ENCODE measurements around the gene MPL. TPM values are rescaled to one million over a fixed set of nuclear protein-coding genes. Genes with fewer than 3 reads are reported as not detected.

Gene MPL
- not detected for total RNA-seq

DNA sequence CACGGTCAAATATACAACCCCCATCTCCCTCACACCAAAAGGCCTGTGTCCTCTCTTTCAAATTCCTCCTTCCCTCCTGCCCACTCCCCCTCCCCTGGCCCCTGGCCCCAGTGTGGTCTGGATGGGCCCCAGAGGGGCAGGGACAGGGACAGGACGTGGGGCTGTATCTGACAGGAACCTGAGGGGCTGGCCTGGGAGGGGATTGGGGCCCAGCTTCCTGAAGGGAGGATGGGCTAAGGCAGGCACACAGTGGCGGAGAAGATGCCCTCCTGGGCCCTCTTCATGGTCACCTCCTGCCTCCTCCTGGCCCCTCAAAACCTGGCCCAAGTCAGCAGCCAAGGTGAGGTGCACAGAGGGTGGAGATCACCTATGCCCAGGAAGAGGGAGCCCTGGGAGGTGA is at the start of gene MPL:
TSS of gene MPL (plus strand) at position 231 of the 400 bp plus-strand sequence. CDS start at position 262, 31 bp downstream.
- H3K9me3 Mint-ChIP-seq: no peaks in the 10 kb centered on the region
- POLR2A ChIA-PET: no interaction called here
- no peaks in the 10 kb centered on the region for H3K36me3 Mint-ChIP-seq
- H3K4me1 Mint-ChIP-seq: no peaks in the 10 kb centered on the region
- no peak within 1 kb of the TSS for H3K4me3 Mint-ChIP-seq
- ATAC-seq (ENCODE audit: low read depth) (no peak), DNase-seq (no peak)
- H3K27me3 Mint-ChIP-seq: peaks cover 4% of the 10 kb centered on the region
- no peak within 1 kb of the TSS for H3K27ac Mint-ChIP-seq

DNA sequence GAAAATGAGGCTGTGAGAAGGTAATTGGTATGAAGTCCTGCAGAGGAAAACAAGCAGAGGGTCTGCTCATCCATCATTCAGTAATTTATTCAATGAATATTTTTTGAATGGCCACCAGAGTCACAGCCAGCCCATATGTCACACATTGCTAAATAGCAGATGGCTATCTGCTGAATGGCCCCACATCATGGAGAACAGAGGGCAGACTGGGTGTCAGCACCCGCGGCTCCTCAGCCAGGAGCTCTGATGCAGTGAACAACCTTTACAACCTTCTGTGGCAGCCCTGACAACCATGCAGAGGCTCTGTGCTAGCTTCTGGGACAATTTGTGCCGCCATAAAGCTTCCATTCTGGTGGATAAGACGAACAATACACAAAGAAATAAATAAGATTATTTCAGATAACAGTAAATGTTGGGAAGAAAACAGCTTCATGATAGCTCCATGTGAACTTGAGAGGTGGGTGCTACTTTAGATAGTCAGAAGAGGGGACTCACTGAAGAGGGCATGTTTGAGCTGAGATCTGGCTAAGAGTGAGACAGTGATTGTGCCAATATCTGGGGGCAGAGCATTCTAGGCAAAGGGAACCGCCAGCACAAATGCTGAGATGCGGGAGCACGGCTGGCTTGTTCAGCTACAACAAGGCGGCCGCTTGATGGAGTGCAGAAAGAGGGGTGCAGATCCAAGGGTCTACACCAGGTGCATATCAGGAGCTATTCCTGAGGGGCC is 49.4 kb upstream of the MPL start:
- Mint-ChIP-seq H3K9me3 (no peaks in the 10 kb centered on the region), H3K27ac (no peak overlapping the region), H3K36me3 (no peaks in the 10 kb centered on the region), H3K27me3 (peaks cover 6% of the 10 kb centered on the region), H3K4me1 (no peaks in the 10 kb centered on the region), H3K4me3 (no peak overlapping the region)
- POLR2A ChIA-PET: no interaction called here
- DNase-seq: no peak
- no peak for ATAC-seq (ENCODE audit: low read depth)

DNA sequence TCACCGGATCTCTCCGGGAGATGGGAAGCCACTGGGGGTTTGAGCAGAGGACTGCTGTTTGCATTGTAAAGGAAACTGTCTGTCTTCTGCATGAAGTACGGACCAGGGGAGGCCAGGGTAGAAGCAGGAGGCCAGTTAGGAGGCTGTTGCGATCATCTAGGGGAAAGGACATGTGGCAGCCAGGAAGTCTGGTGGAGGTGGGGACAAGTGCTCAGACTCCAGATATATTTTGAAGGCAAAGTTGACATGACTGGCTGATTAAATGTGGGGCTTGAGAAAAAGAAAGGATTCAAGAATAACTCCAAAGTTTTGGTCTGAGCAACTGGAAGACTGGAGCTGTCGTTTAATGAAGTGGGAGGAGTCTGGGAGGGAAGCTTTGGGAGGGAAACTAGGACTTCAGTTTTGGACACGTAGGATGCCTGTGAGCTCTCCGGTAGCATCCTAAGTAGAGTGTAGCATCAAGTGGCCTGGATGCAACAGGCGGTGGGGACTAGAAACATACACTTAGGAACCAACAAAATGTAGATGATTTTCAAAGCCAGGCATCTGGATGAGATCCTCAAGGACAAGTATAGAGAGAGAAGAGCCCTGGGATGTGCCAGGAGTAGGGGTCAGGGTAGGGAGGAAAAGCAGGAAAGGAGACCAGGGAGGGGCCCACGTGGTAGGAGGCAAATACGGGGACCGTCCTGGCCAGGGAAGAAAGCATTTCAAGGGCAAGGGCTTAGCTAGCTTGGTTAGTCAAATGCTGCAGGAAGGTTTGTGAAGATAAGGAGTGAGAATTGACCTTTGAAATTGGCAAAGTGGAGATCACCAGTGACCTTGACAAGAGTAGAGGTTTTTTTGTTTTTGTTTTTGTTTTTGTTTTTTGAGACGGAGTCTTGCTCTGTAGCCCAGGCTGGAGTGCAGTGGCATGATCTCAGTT is 48.6 kb upstream of the MPL start:
- Mint-ChIP-seq H3K4me1 (no peaks in the 10 kb centered on the region), H3K27ac (no peak overlapping the region), H3K4me3 (no peak overlapping the region), H3K27me3 (peaks cover 6% of the 10 kb centered on the region), H3K9me3 (no peaks in the 10 kb centered on the region), H3K36me3 (no peaks in the 10 kb centered on the region)
- POLR2A ChIA-PET: no interaction called here
- ATAC-seq (ENCODE audit: low read depth): no peak
- DNase-seq: no peak

DNA sequence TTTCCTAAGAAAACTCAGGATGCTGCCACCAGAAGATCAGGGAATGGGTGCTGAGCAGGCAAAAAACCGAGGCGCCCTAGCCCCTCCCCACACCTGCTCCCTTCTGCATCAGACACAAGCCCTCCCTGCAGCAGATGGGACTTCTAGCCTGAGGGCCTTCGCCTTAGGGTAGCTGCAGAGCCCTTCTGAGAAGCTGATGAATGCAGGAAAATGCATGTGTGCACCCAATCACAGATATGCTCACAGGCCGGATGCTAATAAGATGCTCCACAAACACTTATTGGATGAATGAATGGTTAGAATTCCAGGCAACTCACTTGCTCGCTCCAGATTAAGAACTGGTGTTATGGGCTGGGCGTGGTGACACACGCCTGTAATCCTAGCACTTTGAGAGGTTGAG is 45.4 kb upstream of the MPL start:
- DNase-seq: no peak
- POLR2A ChIA-PET: no interaction called here
- H3K4me1 Mint-ChIP-seq: peaks cover 16% of the 10 kb centered on the region
- H3K9me3 Mint-ChIP-seq: no peaks in the 10 kb centered on the region
- no peak overlapping the region for H3K4me3 Mint-ChIP-seq
- H3K36me3 Mint-ChIP-seq: no peaks in the 10 kb centered on the region
- H3K27ac Mint-ChIP-seq: no peak overlapping the region
- ATAC-seq (ENCODE audit: low read depth): no peak
- peaks cover 3% of the 10 kb centered on the region for H3K27me3 Mint-ChIP-seq

DNA sequence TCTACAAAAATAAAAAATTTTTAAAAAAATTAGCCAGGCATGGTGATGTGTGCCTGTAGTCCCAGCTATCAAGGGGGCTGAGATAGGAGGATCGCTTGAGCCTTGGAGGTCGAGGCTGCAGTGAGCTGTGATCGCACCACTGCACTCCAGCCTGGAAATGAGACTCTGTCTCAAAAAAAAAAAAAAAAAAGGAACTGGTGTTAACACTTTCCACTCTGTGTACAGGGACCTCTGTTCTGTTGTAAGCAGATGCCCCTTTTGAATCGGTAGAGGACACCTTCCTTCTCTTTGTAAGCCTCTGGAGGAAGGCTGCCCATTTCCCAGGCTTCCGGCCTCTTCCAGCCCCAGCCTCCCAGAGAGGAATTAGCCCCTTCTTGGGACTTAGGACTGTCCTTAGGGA is 44.9 kb upstream of the MPL start:
- no peak overlapping the region for H3K27ac Mint-ChIP-seq
- H3K4me1 Mint-ChIP-seq: peaks cover 16% of the 10 kb centered on the region
- H3K36me3 Mint-ChIP-seq: no peaks in the 10 kb centered on the region
- H3K27me3 Mint-ChIP-seq: no peaks in the 10 kb centered on the region
- DNase-seq: no peak
- POLR2A ChIA-PET: no interaction called here
- H3K9me3 Mint-ChIP-seq: no peaks in the 10 kb centered on the region
- H3K4me3 Mint-ChIP-seq: no peak overlapping the region
- ATAC-seq (ENCODE audit: low read depth): no peak

DNA sequence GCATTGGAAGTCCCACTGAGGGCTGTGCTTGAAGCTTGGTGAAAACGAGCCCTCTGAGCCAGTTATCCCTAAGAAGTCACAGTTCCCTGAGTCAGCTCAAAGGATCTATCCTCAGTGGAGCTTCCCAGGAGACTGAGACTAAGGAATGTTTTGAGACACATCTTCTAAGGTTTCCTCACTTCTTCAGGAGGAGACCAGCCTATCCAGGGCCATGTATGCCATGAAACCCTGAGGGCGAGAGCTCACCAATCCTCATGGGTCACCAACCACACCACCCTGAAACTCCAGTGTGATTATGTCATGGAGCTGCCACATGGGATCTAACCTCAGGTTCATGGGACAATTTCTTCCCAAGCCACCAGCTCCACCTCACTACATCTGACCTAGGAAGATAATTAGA is 44.4 kb upstream of the MPL start:
- no peaks in the 10 kb centered on the region for H3K9me3 Mint-ChIP-seq
- H3K27ac Mint-ChIP-seq: peak overlapping the region; percentile 26
- POLR2A ChIA-PET: no interaction called here
- no peak for DNase-seq
- H3K36me3 Mint-ChIP-seq: no peaks in the 10 kb centered on the region
- ATAC-seq (ENCODE audit: low read depth): no peak
- peaks cover 16% of the 10 kb centered on the region for H3K4me1 Mint-ChIP-seq
- no peaks in the 10 kb centered on the region for H3K27me3 Mint-ChIP-seq
- no peak overlapping the region for H3K4me3 Mint-ChIP-seq

DNA sequence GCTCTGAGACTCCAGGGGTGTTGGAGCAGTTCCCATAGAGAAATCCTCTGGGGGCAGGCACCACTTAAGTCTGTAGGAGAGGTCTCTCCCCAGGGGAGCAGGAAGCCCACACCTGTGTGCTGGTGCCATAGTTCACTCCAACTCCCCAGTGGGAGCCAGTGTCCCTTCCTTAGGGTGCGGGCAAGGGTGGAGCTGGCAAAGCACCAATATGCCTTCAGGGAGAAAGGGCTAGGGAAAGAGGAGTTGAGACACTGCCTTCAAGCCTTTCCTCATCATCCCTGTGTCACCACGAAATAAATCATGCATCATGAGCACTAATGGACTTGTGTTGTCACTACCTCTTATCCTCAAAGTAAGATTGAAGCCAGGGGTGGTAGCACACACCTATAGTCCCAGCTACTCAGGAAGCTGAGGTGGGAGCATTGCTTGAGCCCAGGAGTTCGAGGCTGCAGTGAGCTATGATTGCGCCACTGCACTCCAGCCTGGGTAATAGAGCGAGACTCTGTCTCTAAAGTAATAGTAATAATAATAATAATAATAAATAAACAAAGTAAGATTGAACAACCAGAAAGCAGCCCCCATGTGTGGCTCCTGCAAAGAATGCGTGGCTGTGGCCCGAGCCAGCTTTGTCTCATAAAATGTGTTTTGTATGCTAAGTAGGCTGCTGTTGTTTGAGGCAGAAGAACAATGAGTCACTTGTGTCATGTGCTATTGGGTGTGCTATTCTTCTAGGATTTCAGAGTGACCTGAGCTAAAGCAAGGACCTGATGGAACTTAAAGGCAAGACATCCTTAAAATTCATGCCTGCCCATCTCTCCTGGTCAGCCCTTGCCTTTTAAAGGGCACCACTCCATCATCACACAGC is 43.5 kb upstream of the MPL start:
- no peaks in the 10 kb centered on the region for H3K27me3 Mint-ChIP-seq
- no peaks in the 10 kb centered on the region for H3K9me3 Mint-ChIP-seq
- no peak for DNase-seq
- POLR2A ChIA-PET: interaction anchor here (1.8 kb wide), 1 partner anchor 64 kb away, joined by 5 read pairs; no protein-coding TSS in a partner anchor
- no peaks in the 10 kb centered on the region for H3K36me3 Mint-ChIP-seq
- H3K27ac Mint-ChIP-seq: no peak overlapping the region
- peaks cover 16% of the 10 kb centered on the region for H3K4me1 Mint-ChIP-seq
- ATAC-seq (ENCODE audit: low read depth): no peak
- H3K4me3 Mint-ChIP-seq: no peak overlapping the region

DNA sequence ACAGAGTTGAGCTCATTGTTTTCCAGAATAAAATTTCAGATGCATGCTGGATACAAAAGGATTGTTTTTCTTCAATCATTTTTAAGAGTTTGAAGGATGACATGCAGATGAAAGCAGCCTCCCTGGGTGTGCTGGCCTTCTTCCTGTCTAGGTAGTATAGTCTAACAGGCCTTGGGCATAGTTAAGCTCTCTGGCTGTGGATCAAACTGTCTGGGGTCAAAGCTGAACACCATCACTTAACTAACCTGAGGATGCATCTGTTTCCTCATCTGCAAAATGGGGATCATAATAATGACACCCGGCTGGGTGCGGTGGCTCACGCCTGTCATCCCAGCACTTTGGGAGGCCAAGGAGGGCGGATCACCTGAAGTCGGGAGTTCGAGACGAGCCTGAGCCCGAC is 42.9 kb upstream of the MPL start:
- Mint-ChIP-seq H3K36me3 (no peaks in the 10 kb centered on the region), H3K4me3 (no peak overlapping the region), H3K4me1 (peaks cover 16% of the 10 kb centered on the region), H3K27me3 (no peaks in the 10 kb centered on the region), H3K9me3 (no peaks in the 10 kb centered on the region), H3K27ac (peak overlapping the region; percentile 69)
- ATAC-seq (ENCODE audit: low read depth) (no peak), DNase-seq (no peak)
- POLR2A ChIA-PET: interaction anchor here (1.2 to 1.8 kb wide), 2 partner anchors 63 to 73 kb away, joined by 3 to 5 read pairs; partner anchors contain the start of gene ELOVL1

DNA sequence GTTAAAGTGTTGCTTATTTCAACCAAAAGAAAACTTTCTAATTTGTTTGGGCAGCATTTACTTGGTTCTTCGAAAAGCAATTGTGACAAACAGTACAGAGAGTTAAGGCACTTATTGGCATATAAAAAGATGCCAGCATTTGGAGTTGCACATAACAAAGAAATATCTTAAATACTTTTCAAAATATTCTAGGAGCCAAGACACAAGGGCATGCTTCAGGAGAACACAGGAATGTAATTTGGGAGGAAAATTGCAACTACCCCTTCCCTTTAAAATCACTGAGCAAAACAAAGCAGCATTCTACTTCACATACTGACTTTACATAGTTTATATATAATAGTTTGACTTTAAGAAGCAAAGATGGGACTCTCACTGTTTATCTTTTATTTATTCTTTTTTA is 41.4 kb upstream of the MPL start:
- Mint-ChIP-seq H3K36me3 (no peaks in the 10 kb centered on the region), H3K4me1 (peaks cover 23% of the 10 kb centered on the region), H3K27ac (peak overlapping the region; percentile 84), H3K4me3 (peak overlapping the region; percentile 65), H3K9me3 (no peaks in the 10 kb centered on the region), H3K27me3 (no peaks in the 10 kb centered on the region)
- POLR2A ChIA-PET: no interaction called here
- DNase-seq: no peak
- ATAC-seq (ENCODE audit: low read depth): no peak

DNA sequence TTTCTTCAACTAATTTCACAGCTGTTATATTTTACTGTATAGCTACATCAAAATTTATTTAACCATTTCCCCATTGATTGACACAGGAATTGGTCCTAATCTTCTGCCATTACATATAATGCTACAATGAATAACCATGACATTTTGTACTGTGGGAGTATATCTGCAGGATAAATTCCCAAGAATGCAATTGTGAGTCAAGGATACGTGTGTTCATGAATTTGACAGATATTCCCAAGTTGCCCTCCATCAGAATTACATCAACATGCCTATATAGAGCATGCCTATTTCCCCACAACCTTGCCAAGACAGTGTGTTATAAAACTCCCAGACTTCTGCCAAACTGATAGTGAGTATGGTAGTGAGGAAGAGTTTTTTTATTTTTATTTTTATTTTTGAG is 39.6 kb upstream of the MPL start:
- Mint-ChIP-seq H3K27ac (no peak overlapping the region), H3K36me3 (no peaks in the 10 kb centered on the region), H3K27me3 (no peaks in the 10 kb centered on the region), H3K4me1 (peaks cover 23% of the 10 kb centered on the region), H3K4me3 (no peak overlapping the region), H3K9me3 (no peaks in the 10 kb centered on the region)
- POLR2A ChIA-PET: no interaction called here
- DNase-seq (no peak), ATAC-seq (ENCODE audit: low read depth) (no peak)

DNA sequence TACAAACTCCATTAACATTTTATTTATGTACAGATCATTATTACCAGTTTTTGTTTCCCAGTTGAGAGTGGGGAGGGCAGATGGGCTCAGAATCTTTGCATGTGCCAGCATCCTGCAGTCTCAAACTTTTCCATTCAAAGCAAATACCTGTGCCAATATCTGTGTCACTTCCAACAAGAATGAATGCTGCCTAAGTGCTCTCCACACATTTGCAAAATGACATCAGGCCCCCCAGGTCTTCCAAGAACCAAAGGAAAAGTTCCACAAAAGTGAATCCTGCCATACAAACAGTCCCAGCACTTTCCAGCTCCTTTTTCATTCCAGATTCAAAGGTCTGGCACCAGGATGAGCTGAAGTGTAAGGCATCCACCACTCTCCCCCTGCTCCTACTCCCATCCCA is 38.5 kb upstream of the MPL start:
- no peaks in the 10 kb centered on the region for H3K9me3 Mint-ChIP-seq
- POLR2A ChIA-PET: no interaction called here
- H3K27ac Mint-ChIP-seq: no peak overlapping the region
- H3K4me1 Mint-ChIP-seq: peaks cover 23% of the 10 kb centered on the region
- no peaks in the 10 kb centered on the region for H3K27me3 Mint-ChIP-seq
- no peaks in the 10 kb centered on the region for H3K36me3 Mint-ChIP-seq
- DNase-seq: no peak
- no peak overlapping the region for H3K4me3 Mint-ChIP-seq
- no peak for ATAC-seq (ENCODE audit: low read depth)

DNA sequence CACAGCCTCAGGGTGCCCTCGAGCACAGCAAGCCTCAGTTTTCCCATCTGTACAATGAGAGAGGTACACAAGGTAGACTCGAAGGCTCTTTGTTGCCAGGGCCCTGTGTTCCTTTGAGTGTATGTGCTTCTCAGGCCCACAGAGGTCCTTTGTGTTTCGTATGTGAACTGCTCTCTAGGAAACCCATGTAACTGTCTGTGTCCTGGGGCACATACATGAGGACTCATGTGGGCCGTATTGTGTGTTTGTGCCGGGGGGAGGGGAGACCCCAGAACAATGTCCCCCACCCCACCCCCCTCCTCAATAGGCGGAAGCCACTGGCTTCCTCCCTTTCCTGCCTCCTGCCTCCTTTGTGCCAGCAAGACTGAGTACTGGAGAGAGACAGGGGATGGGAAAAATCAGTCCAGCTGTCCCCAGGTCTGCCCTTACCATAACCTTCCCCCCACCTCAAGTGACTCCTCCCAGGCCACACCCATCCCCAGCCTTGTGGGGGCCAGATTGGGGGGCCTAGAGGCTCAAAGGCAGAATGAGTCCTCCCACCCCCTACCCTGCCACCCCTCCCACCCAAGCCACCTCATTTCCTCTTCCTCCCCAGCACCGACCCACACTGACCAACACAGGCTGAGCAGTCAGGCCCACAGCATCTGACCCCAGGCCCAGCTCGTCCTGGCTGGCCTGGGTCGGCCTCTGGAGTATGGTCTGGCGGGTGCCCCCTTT is 37.1 kb upstream of the MPL start, which contains the start of gene TIE1:
TSS of gene TIE1 (plus strand) at position 605 of the 717 bp plus-strand sequence. CDS start at position 695, 90 bp downstream.
- Mint-ChIP-seq H3K27ac (peak within 1 kb of the TSS; percentile 28), H3K27me3 (no peaks in the 10 kb centered on the region), H3K9me3 (no peaks in the 10 kb centered on the region), H3K36me3 (no peaks in the 10 kb centered on the region), H3K4me1 (peaks cover 16% of the 10 kb centered on the region), H3K4me3 (no peak within 1 kb of the TSS)
- DNase-seq (no peak), ATAC-seq (ENCODE audit: low read depth) (no peak)
- POLR2A ChIA-PET: no interaction called here

DNA sequence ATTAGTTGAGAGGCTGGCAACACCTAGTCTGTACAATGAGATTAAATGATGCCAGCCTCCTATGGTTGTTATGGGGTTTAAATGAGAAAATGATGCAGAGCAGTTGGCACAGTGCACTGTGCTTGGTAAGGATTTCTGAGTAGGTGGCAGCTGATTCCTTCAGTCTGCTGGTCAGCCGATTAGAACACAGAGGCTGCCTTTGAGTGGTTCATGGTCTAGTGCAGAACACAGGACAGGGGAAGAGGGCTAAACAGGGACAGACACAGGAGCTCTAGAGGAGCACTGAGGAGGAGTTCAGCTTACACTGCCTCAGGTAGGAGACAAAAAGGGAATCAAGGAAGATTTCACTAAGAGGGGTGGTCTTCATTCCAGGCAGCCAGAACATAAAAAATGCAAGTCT is 35.4 kb upstream of the MPL start:
- H3K27ac Mint-ChIP-seq: no peak overlapping the region
- POLR2A ChIA-PET: no interaction called here
- no peaks in the 10 kb centered on the region for H3K9me3 Mint-ChIP-seq
- no peaks in the 10 kb centered on the region for H3K27me3 Mint-ChIP-seq
- DNase-seq (no peak), ATAC-seq (ENCODE audit: low read depth) (no peak)
- H3K4me3 Mint-ChIP-seq: no peak overlapping the region
- peaks cover 9% of the 10 kb centered on the region for H3K4me1 Mint-ChIP-seq
- H3K36me3 Mint-ChIP-seq: no peaks in the 10 kb centered on the region
